ENCODE results near the gene ZNRF3. TPM values are rescaled to one million over a fixed set of nuclear protein-coding genes. Genes with fewer than 3 reads are reported as not detected.

ZNRF3 gene
- total RNA-seq, 1 experiment from 2014 or later: 8.1 TPM

- no TSS peak for BruUV-seq (replicated peaks)
These were observed 206.7 kb downstream of the ZNRF3 start for GRCh38 chr22:29090039-29090438.

GRCh38 chr22:29092243-29092642 is 208.9 kb downstream of the ZNRF3 start:
- no peak for ATAC-seq

More at GRCh38 chr22:29090039-29090438, 206.7 kb downstream of the ZNRF3 start:
- Histone ChIP-seq H3K4me2 (ENCODE audit: low read length) (no peak overlapping the region), H3F3A (ENCODE audit: low read length, unreplicated experiment) (no peaks in the 10 kb centered on the region), H3K9ac (ENCODE audit: low read length) (no peak overlapping the region), H3K27ac (ENCODE audit: low read length) (no peak overlapping the region), H3K9me2 (replicated peaks; ENCODE audit: low read length) (no peaks in the 10 kb centered on the region), H3K27me3 (ENCODE audit: low read length) (no peaks in the 10 kb centered on the region), H3K4me3 (ENCODE audit: low read length) (no peak overlapping the region), H4K20me1 (ENCODE audit: low read length) (no peaks in the 10 kb centered on the region), H3K9me3 (ENCODE audit: low read length) (no peaks in the 10 kb centered on the region), H3K36me3 (ENCODE audit: low read depth, low read length) (no peaks in the 10 kb centered on the region), H3K4me1 (ENCODE audit: insufficient read depth, low read length) (no peaks in the 10 kb centered on the region), H2AFZ (ENCODE audit: low read length) (no peak overlapping the region), H3K79me2 (ENCODE audit: low read length) (no peaks in the 10 kb centered on the region)
- CTCF ChIA-PET: no interaction called here
- no peak for TF ChIP-seq CTCF (conservative IDR thresholded peaks at IDR 0.05; ENCODE audit: low read depth, low read length)
- TF ChIP-seq EZH2 (IDR thresholded peaks at IDR 0.05; ENCODE audit: low read length, unreplicated experiment): no peak
- TF ChIP-seq EZH2phosphoT487 (IDR thresholded peaks at IDR 0.05; ENCODE audit: borderline replicate concordance, low read length): no peak
- POLR2A ChIA-PET (ENCODE audit: unreplicated experiment): no interaction called here
- DNase-seq (no peak), ATAC-seq (no peak)
- intact Hi-C loops (cut with micrococcal nuclease): no loop called here

More at GRCh38 chr22:29092243-29092642, 208.9 kb downstream of the ZNRF3 start:
- Histone ChIP-seq H3K4me2 (ENCODE audit: low read length) (no peak overlapping the region), H3K9ac (ENCODE audit: low read length) (no peak overlapping the region), H3K27ac (ENCODE audit: low read length) (no peak overlapping the region), H3K4me3 (ENCODE audit: low read length) (no peak overlapping the region), H3K27me3 (ENCODE audit: low read length) (no peaks in the 10 kb centered on the region), H3K79me2 (ENCODE audit: low read length) (no peaks in the 10 kb centered on the region), H3K9me2 (replicated peaks; ENCODE audit: low read length) (no peaks in the 10 kb centered on the region), H2AFZ (ENCODE audit: low read length) (no peak overlapping the region), H4K20me1 (ENCODE audit: low read length) (no peaks in the 10 kb centered on the region), H3K4me1 (ENCODE audit: insufficient read depth, low read length) (peaks cover 10% of the 10 kb centered on the region), H3K36me3 (ENCODE audit: low read depth, low read length) (no peaks in the 10 kb centered on the region), H3F3A (ENCODE audit: low read length, unreplicated experiment) (no peaks in the 10 kb centered on the region), H3K9me3 (ENCODE audit: low read length) (no peaks in the 10 kb centered on the region)
- no TSS peak for BruUV-seq (replicated peaks)
- intact Hi-C loops (cut with micrococcal nuclease): no loop called here
- POLR2A ChIA-PET (ENCODE audit: unreplicated experiment): no interaction called here
- no peak for TF ChIP-seq CTCF (conservative IDR thresholded peaks at IDR 0.05; ENCODE audit: low read depth, low read length)
- TF ChIP-seq EZH2phosphoT487 (IDR thresholded peaks at IDR 0.05; ENCODE audit: borderline replicate concordance, low read length): no peak
- no peak for TF ChIP-seq EZH2 (IDR thresholded peaks at IDR 0.05; ENCODE audit: low read length, unreplicated experiment)
- DNase-seq: no peak
- CTCF ChIA-PET: no interaction called here
